H9 (cell line): ENCODE data around the gene DAAM1. TPM values are rescaled to one million over a fixed set of nuclear protein-coding genes. Genes with fewer than 3 reads are reported as not detected.

ENCODE experiments used
- DNase-seq: peaks from one replicate; pipeline ENCODE4 v3.0.0-alpha.2; 2017
- H2AFZ ChIP-seq: one replicate; pipeline ENCODE4 v1.6.1; 2013; ENCODE audit warnings: mild to moderate bottlenecking, low read length, control low read depth, moderate library complexity
- H2AK5ac ChIP-seq: 2 replicates; pipeline ENCODE4 v1.6.1; 2013; ENCODE audit warnings: low read length, control low read depth, mixed read lengths; ENCODE audit not compliant: insufficient read length
- H2BK120ac ChIP-seq: one replicate; pipeline ENCODE4 v1.6.1; 2013; ENCODE audit warnings: low read depth, mild to moderate bottlenecking, low read length, control low read depth, inconsistent platforms; ENCODE audit not compliant: poor library complexity, severe bottlenecking
- H2BK12ac ChIP-seq: 2 replicates; pipeline ENCODE4 v1.6.1; 2013; ENCODE audit warnings: low read length, control low read depth, mixed read lengths, low read depth; ENCODE audit not compliant: insufficient read length
- H2BK15ac ChIP-seq: 2 replicates; pipeline ENCODE4 v1.6.1; 2013; ENCODE audit warnings: low read depth, low read length, control low read depth
- H2BK20ac ChIP-seq: one replicate; pipeline ENCODE4 v1.6.1; 2013; ENCODE audit warnings: low read depth, mild to moderate bottlenecking, low read length, control low read depth, inconsistent platforms; ENCODE audit not compliant: poor library complexity, severe bottlenecking
- H2BK5ac ChIP-seq: 2 replicates; pipeline ENCODE4 v1.6.1; 2013; ENCODE audit warnings: low read length, control low read depth, mixed read lengths; ENCODE audit not compliant: insufficient read length
- H3K14ac ChIP-seq: 2 replicates; pipeline ENCODE4 v1.6.1; 2013; ENCODE audit warnings: low read length, control low read depth; ENCODE audit not compliant: insufficient read depth
- H3K18ac ChIP-seq: 2 replicates; pipeline ENCODE4 v1.6.1; 2013; ENCODE audit warnings: low read depth, mild to moderate bottlenecking, mixed read lengths, low read length, control low read depth; ENCODE audit not compliant: insufficient read length
- H3K23ac ChIP-seq: 2 replicates; pipeline ENCODE4 v1.6.1; 2013; ENCODE audit warnings: low read length, control low read depth, mixed read lengths, low read depth; ENCODE audit not compliant: insufficient read length
- H3K23me2 ChIP-seq: 2 replicates; pipeline ENCODE4 v1.6.1; 2013; ENCODE audit warnings: low read depth, mild to moderate bottlenecking, mixed read lengths, low read length, control low read depth; ENCODE audit not compliant: insufficient read length, poor library complexity, severe bottlenecking
- H3K27ac ChIP-seq: 2 replicates; pipeline ENCODE4 v1.5.1; 2013; ENCODE audit warnings: low read length, control low read depth, mixed read lengths, low read depth; ENCODE audit not compliant: insufficient read length
- H3K27me3 ChIP-seq: 2 replicates; pipeline ENCODE4 v1.6.1; 2013; ENCODE audit warnings: low read length, control low read depth, inconsistent platforms; ENCODE audit not compliant: insufficient read depth
- H3K4ac ChIP-seq: 2 replicates; pipeline ENCODE4 v1.6.1; 2013; ENCODE audit warnings: low read depth, mild to moderate bottlenecking, control low read depth, inconsistent platforms, low read length, moderate library complexity
- H3K4me1 ChIP-seq: 2 replicates; pipeline ENCODE4 v1.6.1; 2013; ENCODE audit warnings: low read length, control low read depth, inconsistent platforms; ENCODE audit not compliant: insufficient read depth
- H3K4me2 ChIP-seq: 2 replicates; pipeline ENCODE4 v1.6.1; 2013; ENCODE audit warnings: low read length, control low read depth, mixed read lengths; ENCODE audit not compliant: insufficient read length, insufficient read depth
- H3K56ac ChIP-seq: 2 replicates; pipeline ENCODE4 v1.6.1; 2013; ENCODE audit warnings: low read depth, mild to moderate bottlenecking, mixed read lengths, low read length, control low read depth; ENCODE audit not compliant: insufficient read length
- H3K79me1 ChIP-seq: 2 replicates; pipeline ENCODE4 v1.6.1; 2013; ENCODE audit warnings: low read depth, mild to moderate bottlenecking, moderate library complexity, low read length, control low read depth, inconsistent platforms; ENCODE audit not compliant: insufficient read depth, poor library complexity, severe bottlenecking
- H3K79me2 ChIP-seq: 2 replicates; pipeline ENCODE4 v1.6.1; 2013; ENCODE audit warnings: low read length, control low read depth, inconsistent platforms; ENCODE audit not compliant: insufficient read depth
- H3K9ac ChIP-seq: 2 replicates; pipeline ENCODE4 v1.6.1; 2013; ENCODE audit warnings: low read length, control low read depth, mixed read lengths; ENCODE audit not compliant: insufficient read length; ENCODE audit errors: extremely low read depth
- H3K9me3 ChIP-seq: one replicate; pipeline ENCODE4 v1.6.1; 2013; ENCODE audit warnings: low read depth, low read length, inconsistent platforms; ENCODE audit not compliant: control insufficient read depth
- H3T11ph ChIP-seq: one replicate; pipeline ENCODE4 v1.6.1; 2013; ENCODE audit warnings: mild to moderate bottlenecking, low read length, control low read depth, inconsistent platforms
- H4K20me1 ChIP-seq: one replicate; pipeline ENCODE4 v1.6.1; 2013; ENCODE audit not compliant: control insufficient read depth, insufficient read length, insufficient read depth
- H4K5ac ChIP-seq: 2 replicates; pipeline ENCODE4 v1.6.1; 2013; ENCODE audit warnings: low read depth, mild to moderate bottlenecking, mixed read lengths, low read length, control low read depth; ENCODE audit not compliant: insufficient read length
- H4K8ac ChIP-seq: replicated peaks from 2 replicates; pipeline ENCODE4 v1.6.1; 2013; ENCODE audit warnings: low read length, control low read depth, mixed read lengths, low read depth; ENCODE audit not compliant: insufficient read length
- H4K91ac ChIP-seq: 2 replicates; pipeline ENCODE4 v1.6.1; 2013; ENCODE audit warnings: low read depth, mild to moderate bottlenecking, moderate library complexity, mixed read lengths, low read length, control low read depth; ENCODE audit not compliant: insufficient read length
- H3K27ac Mint-ChIP-seq, 3 experiments: 2 replicates in 2 of 3; 3 replicates in 1 of 3; pipeline ENCODE4 v1.8.0; 2020 to 2021; ENCODE audit warnings: mixed read lengths in 3 of 3, mild to moderate bottlenecking in 1 of 3, moderate library complexity in 1 of 3
- H3K27me3 Mint-ChIP-seq: 2 replicates; pipeline ENCODE4 v1.8.0; 2021; ENCODE audit warnings: low read depth, mild to moderate bottlenecking, moderate library complexity, mixed read lengths
- H3K36me3 Mint-ChIP-seq, 3 experiments: 2 replicates in 2 of 3; 3 replicates in 1 of 3; pipeline ENCODE4 v1.8.0; 2020 to 2021; ENCODE audit warnings: low read depth in 3 of 3, mixed read lengths in 3 of 3; ENCODE audit not compliant: insufficient read depth in 1 of 3
- H3K4me1 Mint-ChIP-seq, 2 experiments: 2 replicates each; pipeline ENCODE4 v1.8.0; 2020; ENCODE audit warnings: mixed read lengths in 2 of 2
- H3K4me3 Mint-ChIP-seq, 2 experiments: 2 replicates in 1 of 2; 3 replicates in 1 of 2; pipeline ENCODE4 v1.8.0; 2020 to 2021; ENCODE audit warnings: mild to moderate bottlenecking in 2 of 2, mixed read lengths in 2 of 2, moderate library complexity in 1 of 2
- H3K9me3 Mint-ChIP-seq, 2 experiments: 2 replicates in 1 of 2; 3 replicates in 1 of 2; pipeline ENCODE4 v1.8.0; 2020; ENCODE audit warnings: mild to moderate bottlenecking in 2 of 2, mixed read lengths in 2 of 2, moderate library complexity in 1 of 2
- CTCF ChIP-seq: fragments of 200-600 bp; sonication (generic); conservative IDR thresholded peaks from 3 replicates; pipeline ENCODE4 v1.8.0; 2021; ENCODE audit warnings: antibody characterized with exemption, mild to moderate bottlenecking
- total RNA-seq: library from RNA; stranded (reverse); gene quantifications from 2 replicates; pipeline ENCODE4 v1.2.1, GENCODE V29; 2021

Gene DAAM1
- total RNA-seq, 1 experiment from 2014 or later = 19.5 TPM

- H2BK15ac ChIP-seq = no peak overlapping the region
- H3K9me3 Mint-ChIP-seq = no peaks in the 10 kb centered on the region
- H3K4me1 ChIP-seq = peaks cover 5% of the 10 kb centered on the region; the same call in 1 of the 2 replicates
- no peak overlapping the region for H3K4me3 Mint-ChIP-seq
- H4K8ac ChIP-seq = no peak overlapping the region
- no peaks in the 10 kb centered on the region for H3K27me3 ChIP-seq
- no peak overlapping the region for H3K27ac ChIP-seq
- H3K79me1 ChIP-seq = no peaks in the 10 kb centered on the region
- H2AK5ac ChIP-seq = no peak overlapping the region
- H2BK12ac ChIP-seq = no peak overlapping the region
- no peak overlapping the region for H3K4me2 ChIP-seq
- no peak overlapping the region; a peak in 1 of 7 replicates for H3K27ac Mint-ChIP-seq
- H2BK20ac ChIP-seq = no peak overlapping the region
- no peak overlapping the region for H3K56ac ChIP-seq
- no peak for TF ChIP-seq CTCF
- H3K4me1 Mint-ChIP-seq = peaks cover 14 to 15% of the 10 kb centered on the region in 2 experiments
- no peak overlapping the region for H4K5ac ChIP-seq
- no peak overlapping the region for H3T11ph ChIP-seq
- H3K79me2 ChIP-seq = no peaks in the 10 kb centered on the region
- H3K4ac ChIP-seq = no peak overlapping the region
- H3K18ac ChIP-seq = no peak overlapping the region
- H4K91ac ChIP-seq = no peak overlapping the region
- no peaks in the 10 kb centered on the region for H3K36me3 Mint-ChIP-seq
- H3K9ac ChIP-seq = no peak overlapping the region
- no peak for DNase-seq
- no peak overlapping the region for H2BK5ac ChIP-seq
- no peaks in the 10 kb centered on the region for H3K23me2 ChIP-seq
- H2BK120ac ChIP-seq = no peak overlapping the region
- no peaks in the 10 kb centered on the region for H3K9me3 ChIP-seq
- H3K14ac ChIP-seq = no peak overlapping the region
- H2AFZ ChIP-seq = no peak overlapping the region
- no peaks in the 10 kb centered on the region for H4K20me1 ChIP-seq
- H3K27me3 Mint-ChIP-seq = no peaks in the 10 kb centered on the region
- no peak overlapping the region for H3K23ac ChIP-seq
These were observed 116.8 kb downstream of the DAAM1 start for GRCh38 chr14:59305231-59305630.
